ENCODE measurements around the gene RGS12.

RGS12 gene

DNA sequence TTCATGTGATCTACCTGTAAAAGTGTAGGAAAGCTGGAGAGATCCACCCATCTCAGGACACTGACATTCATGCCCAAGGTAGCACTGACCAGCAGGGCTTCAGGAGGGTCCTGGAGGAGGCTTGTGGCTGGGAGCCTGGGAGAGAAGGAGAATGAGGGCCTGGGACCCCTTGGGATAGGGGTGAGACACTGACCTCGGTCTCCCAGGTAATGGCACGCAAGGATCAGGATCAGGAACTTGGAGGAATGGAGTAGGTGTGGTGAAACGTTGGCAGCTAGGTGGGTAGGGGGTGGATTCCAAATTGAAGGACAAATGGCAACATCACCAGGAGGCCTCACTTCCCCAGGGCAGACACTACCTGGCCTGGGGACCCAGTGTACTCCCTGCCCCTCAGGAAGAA is 12.4 kb upstream of the RGS12 start:
- no peak for DNase-seq

DNA sequence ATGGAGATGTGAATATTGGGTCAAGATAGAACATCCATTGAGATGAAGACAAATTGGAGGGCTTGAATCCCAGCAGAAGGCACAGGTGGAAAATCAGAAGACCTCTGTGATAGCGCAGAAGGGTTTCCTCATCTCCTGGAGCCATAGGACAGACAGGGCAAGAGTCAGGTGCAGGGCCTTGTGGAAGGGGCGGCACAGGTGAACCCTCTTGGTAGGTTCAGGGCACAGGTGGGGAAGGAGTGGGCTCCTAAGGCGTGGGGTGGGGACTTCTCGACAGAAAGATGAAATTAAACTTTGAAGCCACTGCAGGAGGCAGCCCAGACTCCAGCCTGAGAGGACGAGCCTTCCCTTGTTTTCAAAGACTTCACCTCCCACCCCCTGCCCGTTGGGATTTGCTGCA is 9.3 kb upstream of the RGS12 start:
- no peak for DNase-seq

DNA sequence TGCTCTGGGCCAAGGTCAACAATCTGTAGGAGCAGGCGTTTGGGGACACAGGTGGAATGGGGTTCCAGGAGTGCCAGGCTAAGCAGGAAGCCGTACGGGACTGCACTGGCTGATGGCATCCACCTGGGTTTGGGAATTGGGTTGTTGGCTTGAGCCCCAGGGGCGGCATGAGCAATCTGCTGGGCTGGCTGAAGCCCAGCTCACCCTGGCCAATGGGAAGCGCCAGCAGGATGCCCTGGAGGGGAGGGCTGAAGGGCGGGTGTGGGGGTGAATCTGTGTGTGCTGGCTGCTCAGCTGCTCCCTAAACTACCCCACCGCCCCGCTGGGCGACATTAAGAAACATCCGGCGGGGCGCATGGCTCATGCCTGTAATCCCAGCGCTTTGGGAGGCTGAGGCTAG is 8.9 kb upstream of the RGS12 start:
- no peak for DNase-seq

DNA sequence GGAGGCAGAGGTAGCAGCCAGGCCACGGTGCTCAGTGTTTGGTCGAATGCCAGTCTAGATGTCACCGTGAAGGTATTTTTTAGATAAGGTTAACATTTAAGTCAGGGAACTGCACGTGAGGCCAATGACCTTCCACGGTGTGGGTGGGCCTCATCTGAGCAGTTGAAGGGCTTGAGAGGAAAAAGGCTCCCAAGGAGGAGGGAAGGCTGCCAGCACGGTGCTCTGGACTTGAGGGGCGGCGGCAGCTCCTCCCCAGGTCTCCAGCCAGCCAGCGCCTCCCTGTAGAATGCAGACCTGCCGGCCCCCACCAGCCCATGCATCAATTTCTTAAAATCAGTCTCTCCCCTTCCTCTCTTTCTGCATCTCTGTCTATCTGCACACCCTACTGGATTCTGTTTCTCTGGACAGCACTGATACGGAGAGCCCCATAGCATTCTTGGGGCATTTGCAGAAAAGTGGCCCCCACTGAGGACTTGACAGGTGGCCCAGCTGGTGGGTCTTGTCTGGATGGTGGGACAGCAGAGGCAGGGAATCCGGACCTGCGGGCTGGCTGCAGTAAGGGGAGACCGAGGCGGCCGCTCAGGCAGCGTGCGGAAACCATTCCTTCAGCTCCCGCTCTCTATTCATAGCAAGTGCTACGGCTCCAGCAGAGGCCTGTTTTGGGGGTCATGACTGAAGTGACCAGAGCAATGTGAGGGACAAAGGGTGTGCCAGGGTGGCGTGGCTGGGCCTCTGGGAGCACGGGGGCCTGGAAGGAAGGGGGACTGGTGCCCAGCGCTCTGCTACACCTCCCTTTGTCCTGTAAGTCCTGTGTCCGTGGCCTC is 7.9 kb upstream of the RGS12 start:
- DNase-seq = no peak

DNA sequence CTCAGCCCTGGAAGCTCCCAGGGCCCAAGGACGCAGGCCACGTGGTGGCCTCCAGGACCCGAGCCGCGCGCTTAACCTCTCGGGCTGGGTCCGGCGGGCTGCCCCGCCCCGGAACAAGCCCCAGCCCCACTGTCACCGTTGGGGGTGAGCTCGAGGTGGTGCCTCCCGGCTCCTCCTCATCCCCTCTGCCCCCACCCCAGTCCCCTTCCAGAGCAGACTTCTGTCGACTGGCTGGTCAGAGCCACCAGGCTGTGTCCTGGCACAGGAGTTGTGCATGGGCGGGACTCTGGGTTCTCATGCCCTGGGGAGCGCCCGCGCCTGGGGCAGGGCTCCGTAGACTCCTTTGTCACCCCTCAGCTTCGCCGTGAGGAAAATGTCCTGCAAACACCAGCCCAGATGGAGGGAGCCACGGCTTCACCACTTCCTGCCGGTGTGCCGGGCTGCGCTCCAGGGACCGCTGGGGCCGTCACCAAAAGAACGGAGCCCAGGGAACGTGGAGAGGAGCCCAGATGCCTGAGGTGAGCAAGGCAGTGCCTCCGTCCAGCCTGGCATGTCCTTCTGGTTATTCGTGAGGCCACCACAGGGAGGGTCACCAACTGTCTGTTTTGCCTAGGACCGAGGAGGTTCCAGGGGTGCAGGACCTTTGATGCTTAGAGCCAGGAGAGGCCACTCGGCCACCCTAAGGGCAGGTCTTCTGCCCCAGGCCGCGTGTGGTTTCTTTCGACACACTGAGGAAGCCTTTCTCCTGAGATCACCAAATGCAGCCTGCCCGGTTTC is 7.1 kb upstream of the RGS12 start:
- no peak for DNase-seq

DNA sequence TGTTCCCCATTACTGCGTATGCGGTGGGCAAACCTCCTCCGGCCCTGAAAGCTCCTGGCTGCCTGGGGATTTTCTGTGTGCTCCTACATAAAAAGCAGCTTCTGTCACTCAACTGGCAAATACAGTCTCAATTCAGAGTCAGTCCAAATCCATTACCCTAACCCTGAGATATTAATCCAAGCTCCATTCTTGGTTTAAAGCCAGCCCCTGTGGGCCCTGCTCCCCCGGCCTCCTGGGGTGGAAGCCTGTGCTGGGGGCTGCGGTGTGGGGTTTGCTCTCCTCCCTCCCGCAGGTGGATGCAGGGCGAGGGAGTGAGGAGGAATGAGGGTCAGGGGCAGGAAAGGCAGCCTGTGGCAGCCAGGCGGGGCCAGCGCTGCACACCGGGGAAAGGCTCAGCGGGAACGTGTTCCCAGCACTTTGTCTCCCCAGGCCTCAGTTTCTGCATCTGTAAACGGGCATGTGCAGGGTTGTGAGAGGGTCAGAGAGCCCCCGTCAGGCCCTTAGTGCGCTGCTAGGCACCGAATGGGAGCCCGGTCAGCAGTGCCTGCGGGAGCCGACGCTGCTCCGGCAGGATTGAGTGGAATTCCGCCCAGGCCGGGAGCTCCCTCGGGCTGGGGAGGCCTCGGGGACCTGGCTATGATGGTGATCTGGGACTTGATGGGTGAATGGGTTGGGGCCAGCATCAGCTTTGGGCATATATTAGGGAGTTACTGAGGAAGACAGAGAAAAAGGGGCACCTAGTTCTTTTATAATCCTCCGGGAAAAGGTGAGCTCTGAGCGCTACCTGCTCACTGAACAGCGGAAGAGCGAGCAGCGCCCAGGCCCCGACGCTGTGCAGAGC is 6.3 kb upstream of the RGS12 start:
- no peak for DNase-seq

DNA sequence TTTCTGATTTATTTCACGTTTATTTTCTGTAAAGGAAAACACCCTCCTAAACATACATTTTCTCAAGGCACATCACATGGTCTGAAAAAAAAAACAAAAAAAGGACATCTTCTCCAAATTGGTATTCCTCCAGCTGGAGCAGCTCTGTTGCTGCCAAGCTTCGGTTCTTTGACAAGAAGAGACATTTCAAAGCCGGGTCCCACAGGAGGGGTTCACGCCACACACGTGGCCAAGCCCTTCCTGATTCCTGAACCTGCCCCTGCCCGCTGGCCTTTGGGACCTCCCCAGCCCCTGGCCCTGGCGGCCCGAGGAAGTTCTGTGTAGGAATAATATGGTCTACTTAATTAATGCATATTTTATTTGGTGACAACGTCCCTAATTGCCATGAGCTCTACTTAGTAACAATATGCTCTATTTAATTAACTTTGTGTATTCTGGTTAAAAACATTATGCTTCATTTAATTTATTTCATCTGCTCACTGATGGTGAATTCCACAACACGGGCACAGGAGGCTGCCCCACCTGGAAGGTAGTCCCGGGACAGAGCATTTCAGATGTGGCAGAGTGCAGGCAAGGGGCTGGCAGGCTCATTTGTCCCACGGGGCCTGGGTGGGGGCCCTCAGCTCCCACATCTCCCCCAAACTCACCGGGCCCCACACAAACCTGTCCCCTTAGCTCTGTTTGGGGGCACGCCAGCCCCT is 5.4 kb upstream of the RGS12 start:
- no peak for DNase-seq

DNA sequence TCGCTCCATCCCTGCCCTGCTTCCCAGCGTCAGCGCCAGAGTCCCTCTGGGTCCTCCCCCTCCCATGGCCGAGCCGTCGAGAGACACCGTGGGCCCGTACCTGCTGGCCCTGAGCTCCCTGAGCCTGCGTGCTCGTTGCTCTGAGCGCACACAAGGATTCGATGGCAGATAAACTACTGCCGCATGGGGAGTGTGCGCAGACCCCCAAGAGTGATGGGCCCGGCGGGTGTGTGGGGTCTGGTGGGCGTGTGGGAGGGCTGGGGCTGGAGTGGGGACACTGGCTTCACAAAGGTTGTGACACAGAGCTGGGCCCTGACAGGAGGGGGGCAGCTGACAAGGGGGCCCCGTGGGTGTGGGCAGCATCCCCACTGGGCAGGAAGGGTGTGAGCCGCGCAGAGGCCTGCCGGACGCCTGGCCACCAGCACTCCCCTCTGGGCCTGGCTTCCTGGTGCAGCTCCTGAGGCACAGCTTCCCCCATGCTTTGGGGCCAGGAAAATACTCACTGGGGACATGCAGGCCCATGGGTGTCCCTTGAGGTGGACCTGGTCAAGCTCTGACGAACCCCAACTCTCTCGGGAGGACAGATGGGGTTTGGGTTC is 4.8 kb upstream of the RGS12 start:
- DNase-seq = no peak

DNA sequence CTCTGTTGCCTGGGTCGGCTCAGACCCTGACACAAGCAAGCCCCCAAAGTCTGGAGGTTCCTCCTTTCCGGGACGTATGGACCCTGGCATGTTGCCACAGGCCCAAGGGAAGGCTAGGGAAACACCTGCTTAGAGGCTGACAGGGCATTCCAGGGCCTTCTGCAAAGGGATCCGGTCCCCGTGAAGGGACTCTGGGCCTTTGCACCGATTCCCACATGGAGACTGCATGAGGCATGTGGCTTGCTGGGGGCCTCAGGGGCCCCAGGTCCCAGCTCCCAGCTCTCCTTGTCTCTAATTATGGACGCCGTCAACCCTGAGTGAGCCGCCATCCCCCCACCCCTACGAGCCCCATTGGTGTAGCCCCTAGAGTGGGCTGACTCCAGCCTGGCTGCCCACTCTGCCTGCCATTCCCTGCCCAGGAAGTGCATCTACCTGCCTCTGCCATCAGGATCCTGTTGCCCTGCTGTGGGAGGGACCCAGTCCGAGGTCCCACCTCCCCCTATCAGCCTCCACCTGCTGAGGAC is 4.2 kb upstream of the RGS12 start:
- no peak for DNase-seq

DNA sequence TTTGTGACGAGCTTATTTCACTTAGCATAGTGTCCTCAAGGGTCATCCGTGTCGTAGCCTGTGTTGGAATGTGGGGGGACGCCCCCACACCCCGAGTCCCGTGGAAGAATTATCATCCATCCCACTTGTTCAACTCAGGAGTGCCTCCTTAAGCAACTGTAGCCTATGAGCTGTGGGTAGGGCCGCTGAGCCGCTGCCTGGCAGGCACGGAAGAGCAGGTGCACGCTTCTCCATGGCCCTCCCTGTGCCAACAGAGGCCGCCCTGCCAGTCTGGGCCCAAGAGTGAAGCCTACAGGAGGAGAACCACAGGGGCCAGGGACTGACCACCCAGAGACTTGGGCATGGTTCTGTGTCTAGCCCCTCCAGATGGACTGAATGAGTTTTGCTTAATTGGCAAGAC is 2.3 kb upstream of the RGS12 start:
- no peak for DNase-seq

DNA sequence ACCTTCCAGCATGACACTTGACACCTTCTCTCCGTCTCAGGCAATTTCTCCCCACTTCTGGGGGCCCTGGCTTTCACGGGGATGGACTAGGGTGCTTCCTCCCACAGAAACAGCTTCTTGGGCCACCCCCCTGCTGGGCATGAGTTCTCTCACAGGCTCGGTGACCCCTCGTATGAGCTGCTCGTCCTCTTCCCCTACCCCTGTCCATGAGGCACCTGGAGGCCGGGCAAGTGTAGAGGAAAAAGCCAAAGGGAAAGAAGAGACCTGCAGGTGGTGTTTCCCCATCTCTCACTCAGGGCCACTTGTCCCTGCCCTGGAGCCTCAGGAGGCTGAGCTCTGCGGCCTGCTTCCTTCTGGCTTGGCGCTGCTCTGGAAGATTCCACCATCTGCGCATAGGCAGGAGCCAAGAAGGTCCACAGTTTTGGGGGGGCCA is 1.9 kb upstream of the RGS12 start:
- no peak for DNase-seq

DNA sequence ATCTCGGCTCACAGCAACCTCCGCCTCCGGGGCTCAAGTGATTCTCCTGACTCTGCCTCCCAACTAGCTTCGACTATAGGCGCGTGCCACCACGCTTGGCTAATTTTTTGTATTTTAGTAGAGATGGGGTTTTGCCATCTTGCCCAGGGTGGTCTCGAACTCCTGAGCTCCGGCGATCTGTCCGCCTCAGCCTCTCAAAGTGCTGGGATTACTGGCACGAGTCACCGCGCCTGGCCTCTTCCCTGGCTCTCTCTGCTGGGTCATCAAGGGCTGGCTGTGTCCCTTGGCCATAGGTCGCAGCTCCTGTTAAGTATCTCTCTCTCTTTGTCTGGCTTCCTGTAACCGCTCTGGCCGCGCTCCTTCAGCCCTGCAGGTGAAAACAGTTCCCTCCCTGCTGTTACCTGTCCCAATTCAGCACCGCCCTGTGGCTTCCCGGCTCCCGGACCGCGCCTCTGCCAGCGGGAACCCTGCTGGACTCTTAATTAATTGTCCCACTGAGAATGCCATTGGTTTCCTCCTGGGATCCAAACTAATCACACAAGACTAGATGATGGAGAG is 1.3 kb upstream of the RGS12 start:
- no peak for DNase-seq

DNA sequence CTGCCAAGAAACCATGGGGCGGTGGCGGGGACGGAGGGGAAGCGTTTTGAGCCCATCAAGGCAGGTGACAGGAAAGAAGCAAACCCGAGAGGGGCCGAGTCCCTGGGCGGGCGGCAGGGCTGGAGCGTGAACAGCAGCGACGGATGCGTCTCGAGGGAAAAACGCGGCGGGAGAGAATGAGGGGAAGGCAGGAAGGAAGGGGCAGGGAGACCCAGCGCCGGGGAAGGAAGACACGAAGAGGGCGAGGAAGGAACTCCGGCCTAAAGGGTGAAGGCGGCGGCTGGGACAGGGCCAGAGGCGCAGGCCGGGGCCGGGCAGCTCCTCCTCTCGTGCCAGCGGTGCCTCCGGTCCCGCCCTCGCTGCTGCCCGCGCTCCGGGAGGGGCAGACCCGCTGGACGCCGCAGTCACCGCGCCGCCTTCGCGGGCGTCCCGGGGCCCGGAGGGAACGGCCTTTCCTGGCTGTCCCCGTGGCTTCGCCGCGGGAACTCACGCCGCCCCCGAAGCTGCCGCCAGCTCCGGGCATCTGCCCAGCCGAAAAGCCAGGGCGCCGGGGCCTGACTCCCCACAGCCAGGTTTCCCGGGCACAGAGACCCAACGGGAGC is 751 bp upstream of the RGS12 start:
- DNase-seq = no peak

DNA sequence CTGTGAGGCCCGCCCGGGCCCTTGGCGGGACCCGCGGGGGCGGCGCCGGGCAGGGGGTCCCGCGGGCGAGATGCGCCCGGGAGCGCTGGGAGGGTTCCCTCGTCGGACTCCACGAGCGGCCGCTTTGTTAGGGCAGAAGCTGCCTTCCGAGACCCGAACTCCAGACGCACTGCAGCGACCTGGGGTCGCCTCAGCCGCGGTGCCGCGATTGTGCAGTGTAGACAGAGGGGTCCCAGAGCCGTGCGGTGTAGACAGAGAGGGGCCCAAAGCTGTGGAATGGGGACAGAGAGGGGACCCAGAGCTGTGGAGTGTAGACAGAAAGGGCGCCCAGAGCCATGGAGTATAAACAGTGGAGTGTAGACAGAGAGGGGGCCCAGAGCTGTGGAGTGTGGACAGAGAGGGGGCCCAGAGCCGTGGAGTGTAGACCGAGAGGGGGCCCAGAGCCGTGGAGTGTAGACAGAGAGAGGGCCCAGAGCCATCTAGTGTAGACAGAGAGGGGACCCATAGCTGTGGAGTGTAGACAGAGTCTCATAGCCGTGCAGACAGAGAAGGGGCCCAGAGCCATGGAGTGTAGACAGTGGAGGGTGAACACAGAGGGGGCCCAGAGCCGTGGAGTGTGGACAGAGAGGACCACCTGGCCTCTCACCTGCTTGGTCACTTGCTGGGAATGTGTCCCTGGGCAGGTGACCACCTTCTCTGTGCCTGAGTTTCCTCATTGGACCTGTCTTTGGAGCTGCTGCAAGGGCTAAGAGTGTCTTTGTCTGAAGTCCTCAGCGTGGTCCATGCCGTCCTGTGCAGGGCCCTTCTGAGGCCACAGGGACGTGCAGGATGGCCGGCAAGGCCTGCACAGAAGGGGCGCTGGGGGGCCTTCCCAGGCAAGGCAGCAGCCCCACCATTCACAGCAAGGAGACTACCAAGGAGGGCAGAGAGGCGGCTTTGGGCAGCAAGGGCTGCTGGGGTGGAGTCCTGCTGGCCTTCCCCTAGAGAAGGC is 875 bp downstream of the RGS12 start:
- no peak for DNase-seq

DNA sequence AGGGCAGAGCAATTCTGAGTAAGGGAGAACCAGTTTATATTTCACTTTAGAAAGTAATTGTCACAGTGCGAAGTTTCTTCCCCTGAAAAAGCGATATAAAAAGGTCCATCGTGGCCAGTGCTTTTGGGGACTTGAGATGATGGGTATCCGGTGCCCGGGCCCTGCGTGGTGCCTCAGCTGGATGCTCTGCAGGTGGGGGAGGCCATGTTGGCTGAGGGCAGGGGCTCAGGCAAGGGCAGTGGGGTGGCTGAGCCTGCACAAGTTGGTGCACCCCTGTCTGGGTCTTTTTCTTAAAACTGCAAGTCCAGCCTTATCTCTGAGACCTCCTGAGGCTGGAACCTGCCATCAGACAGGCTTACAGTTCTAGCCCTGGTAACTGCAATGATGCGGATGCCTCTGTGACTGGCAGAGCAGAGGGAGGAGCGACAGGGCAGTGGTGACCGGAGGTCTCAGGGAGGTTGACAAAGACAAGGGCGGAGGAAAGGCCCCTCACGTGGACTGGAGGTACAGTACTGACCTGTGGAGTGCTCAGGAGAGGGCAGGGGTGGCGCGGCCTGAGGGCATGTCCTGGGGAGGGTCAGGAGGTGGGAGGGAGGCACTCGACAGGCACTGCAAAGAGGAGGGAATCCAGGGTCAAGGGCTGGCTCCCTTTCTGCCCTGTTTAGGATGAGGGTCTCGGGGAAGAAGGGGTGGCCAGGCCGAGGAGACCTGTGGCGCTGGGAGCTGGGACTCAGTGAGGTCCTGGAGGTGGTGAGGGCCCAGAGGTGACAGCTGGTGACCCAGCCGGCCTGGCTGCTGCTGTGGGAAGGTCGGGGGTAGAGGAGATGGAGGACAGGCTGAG is 1.8 kb downstream of the RGS12 start:
- DNase-seq = no peak

DNA sequence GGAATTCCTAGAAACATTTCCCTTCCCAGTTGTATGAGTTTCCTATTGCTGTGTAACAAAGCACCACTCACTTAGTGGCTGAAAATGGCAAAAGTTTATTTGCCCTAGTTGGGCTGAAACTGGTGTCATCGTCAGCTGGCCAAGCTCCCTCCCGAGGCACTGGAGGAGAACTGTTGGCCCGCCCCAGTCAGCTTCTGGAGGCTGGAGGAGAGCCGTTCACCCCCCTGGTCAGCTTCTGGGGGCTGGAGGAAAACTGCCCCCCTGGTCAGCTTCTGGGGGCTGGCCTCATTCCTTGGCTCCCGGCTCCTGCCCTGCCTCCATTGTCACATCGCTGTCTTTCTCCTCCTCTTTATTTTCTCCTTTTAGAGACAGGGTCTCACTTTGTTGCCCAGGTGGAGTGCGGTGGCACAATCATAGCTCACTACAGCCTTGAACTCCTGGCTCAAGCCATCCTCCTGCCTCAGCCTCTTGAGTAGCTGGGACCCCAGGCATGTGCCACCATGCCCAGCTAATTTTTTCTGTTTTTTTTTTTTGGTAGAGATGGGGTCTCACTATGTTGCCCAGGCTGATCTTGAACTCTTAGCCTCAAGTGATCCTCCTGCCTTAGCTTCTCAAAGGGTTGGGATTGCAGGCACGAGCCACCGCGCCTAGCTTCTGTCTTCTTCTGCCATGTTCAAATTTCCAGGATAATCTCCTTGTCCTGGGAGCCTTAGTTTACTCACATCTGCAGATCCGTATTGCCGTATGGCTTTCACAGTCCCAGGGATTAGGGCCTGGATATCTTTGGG is 3.2 kb downstream of the RGS12 start:
- no peak for DNase-seq

DNA sequence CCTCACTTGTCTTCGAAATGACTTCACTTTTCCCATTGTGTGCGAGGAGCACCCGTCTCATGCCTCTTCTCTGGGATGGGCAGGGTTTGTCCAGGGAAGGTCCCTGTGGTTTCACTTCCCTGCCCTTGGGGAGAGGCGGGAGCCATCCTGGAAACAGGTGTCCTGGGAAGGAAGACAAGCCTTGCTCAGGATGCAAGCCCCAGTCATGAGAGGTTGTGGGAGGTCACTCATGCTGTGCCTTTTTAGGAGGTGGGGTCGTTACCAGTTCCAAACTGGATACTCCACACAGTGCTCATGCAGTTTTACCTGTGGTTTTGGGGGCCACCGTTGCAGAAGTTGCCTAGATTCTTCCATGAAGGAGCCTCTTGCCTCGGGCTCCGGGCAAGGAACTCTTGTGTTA is 3.8 kb downstream of the RGS12 start:
- no peak for DNase-seq
